Left ventricle myocardium inferior (tissue), 1 donor: Measurements from ENCODE around the gene SNRPD1. TPM values are rescaled to one million over a fixed set of nuclear protein-coding genes. Genes with fewer than 3 reads are reported as not detected.

Experiments used
- DNase-seq: peaks from one replicate; pipeline ENCODE4 v3.0.0-alpha.2; 2020
- H3K27ac ChIP-seq: fragments of 200-600 bp; replicated peaks from 2 replicates; pipeline ENCODE4 v1.8.0; 2021
- H3K27me3 ChIP-seq: fragments of 200-600 bp; 2 replicates; pipeline ENCODE4 v1.8.0; 2021; ENCODE audit warnings: low read depth
- H3K36me3 ChIP-seq: fragments of 200-600 bp; 2 replicates; pipeline ENCODE4 v1.8.0; 2021
- H3K4me1 ChIP-seq: fragments of 200-600 bp; 2 replicates; pipeline ENCODE4 v1.8.0; 2021
- H3K4me3 ChIP-seq: fragments of 200-600 bp; 2 replicates; pipeline ENCODE4 v1.8.0; 2021; ENCODE audit warnings: mild to moderate bottlenecking, moderate library complexity
- H3K9me3 ChIP-seq: fragments of 200-600 bp; replicated peaks from 2 replicates; pipeline ENCODE4 v1.8.0; 2021
- intact Hi-C: fragments of 100-400 bp; cut with micrococcal nuclease; formaldehyde crosslinking; loops from one replicate; pipeline ENCODE4 v1.11.0; 2022
- microRNA-seq: library from miRNA; unstranded; fragments of <30 nt; microRNA quantifications from one replicate; pipeline ENCODE4 v1.2.0, GENCODE V29; 2020
- total RNA-seq: library from RNA; stranded (reverse); fragmentation: NEBNext Ultra II Directional; extraction: Animal tissue kit (Norgen Biotek cat#: 25700); gene quantifications from one replicate; pipeline ENCODE4 v1.2.1, GENCODE V29; 2021
- TF ChIP-seq, protein P1 (sequence below): fragments of 200-600 bp; IDR thresholded peaks from 2 replicates; pipeline ENCODE4 v1.8.0; 2021; ENCODE audit warnings: antibody characterized with exemption, mild to moderate bottlenecking, borderline replicate concordance
- donor health status: DM: no; HTN: yes; CAD: no; lungs with severe emphysema.

The SNRPD1 gene
- total RNA-seq, 1 donor from 2014 or later: 23.9 TPM

DNA sequence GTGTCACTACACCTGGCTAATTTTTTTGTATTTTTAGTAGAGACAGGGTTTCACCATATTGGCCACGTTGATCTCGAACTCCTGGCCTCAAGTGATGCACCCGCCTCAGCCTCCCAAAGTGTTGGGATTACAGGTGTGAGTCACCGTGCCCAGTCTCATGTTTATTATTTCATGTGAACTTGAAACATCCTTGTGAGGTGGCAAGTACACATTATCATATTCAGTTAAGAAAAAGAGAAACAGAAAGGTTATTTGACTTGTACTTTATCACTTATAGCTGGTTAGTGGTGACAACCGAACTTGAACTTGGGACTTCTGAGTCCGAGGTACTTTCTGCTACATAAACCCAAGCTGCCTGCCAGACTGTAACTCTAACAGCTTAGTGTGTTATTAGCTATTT lies 68.0 kb downstream of the SNRPD1 start:
- intact Hi-C loops: no loop called here

DNA sequence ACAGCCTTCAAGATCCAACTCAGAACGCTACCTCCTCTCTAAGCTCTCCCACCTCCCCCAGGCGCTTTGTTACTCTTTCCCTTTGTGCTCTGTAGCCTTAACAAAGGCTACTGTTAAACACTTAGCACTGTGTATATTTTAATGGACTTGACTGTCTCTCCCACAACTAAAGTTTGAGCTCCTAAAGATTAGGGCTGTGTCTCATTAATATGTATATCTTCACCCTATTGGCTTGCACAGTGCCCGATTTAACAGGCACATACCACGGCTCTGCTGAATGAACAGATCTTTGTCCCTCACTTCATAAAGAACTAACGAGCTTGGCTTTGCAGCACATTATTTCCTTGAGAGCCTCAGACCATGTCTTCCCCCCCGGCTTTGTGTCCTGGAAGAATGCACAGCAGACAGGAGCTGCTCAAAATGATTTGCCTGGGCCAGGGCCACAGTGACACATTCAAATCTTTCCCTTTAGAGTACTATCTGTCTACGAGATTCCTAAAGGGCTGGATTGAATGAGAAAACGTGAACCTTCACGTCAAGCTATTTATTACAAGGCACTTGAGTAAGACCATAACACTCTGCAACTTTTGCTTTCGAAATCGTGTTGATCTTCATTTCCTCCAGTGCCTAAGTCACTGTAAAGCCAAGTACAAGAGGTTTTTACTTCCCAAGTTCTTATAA lies 70.4 kb downstream of the SNRPD1 start:
- Histone ChIP-seq H3K9me3 (no peaks in the 10 kb centered on the region), H3K4me3 (peak overlapping the region; percentile 57), H3K36me3 (no peaks in the 10 kb centered on the region), H3K27ac (peak overlapping the region; percentile 81), H3K27me3 (no peaks in the 10 kb centered on the region), H3K4me1 (peaks cover 22% of the 10 kb centered on the region)
- intact Hi-C loops: no loop called here
- TF ChIP-seq, protein P1, sequence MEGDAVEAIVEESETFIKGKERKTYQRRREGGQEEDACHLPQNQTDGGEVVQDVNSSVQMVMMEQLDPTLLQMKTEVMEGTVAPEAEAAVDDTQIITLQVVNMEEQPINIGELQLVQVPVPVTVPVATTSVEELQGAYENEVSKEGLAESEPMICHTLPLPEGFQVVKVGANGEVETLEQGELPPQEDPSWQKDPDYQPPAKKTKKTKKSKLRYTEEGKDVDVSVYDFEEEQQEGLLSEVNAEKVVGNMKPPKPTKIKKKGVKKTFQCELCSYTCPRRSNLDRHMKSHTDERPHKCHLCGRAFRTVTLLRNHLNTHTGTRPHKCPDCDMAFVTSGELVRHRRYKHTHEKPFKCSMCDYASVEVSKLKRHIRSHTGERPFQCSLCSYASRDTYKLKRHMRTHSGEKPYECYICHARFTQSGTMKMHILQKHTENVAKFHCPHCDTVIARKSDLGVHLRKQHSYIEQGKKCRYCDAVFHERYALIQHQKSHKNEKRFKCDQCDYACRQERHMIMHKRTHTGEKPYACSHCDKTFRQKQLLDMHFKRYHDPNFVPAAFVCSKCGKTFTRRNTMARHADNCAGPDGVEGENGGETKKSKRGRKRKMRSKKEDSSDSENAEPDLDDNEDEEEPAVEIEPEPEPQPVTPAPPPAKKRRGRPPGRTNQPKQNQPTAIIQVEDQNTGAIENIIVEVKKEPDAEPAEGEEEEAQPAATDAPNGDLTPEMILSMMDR: no peak
- DNase-seq: no peak

More for the DNA sequence above, 68.0 kb downstream of the SNRPD1 start:
- TF ChIP-seq, protein P1: no peak
- Histone ChIP-seq H3K27me3 (no peaks in the 10 kb centered on the region), H3K27ac (no peak overlapping the region), H3K4me3 (no peak overlapping the region), H3K9me3 (no peaks in the 10 kb centered on the region), H3K36me3 (no peaks in the 10 kb centered on the region), H3K4me1 (peaks cover 14% of the 10 kb centered on the region)
- DNase-seq: no peak

Small RNA genes lying within 50 kb of the gene (microRNA-seq; reads per million reads assigned to microRNA genes)
- gene MIR320C1: not detected

Other genes starting within 250 kb of the SNRPD1 start
- gene ESCO1, start 11.6 kb upstream of the SNRPD1 start, total RNA-seq: 9.2 TPM
- gene ABHD3, start 92.5 kb downstream of the SNRPD1 start, total RNA-seq: 3.7 TPM
- gene MIB1, start 128.5 kb downstream of the SNRPD1 start, total RNA-seq: 19.5 TPM